IMR-90 (cell line): ENCODE data around the gene EIF1. TPM values are rescaled to one million over a fixed set of nuclear protein-coding genes. Genes with fewer than 3 reads are reported as not detected.

Experiments used
- ATAC-seq: fragments of 200-7000 bp; cut with Tn5 transposase; 2 replicates; pipeline ENCODE4 v1.9.1; 2020; ENCODE audit warnings: low read depth, mild to moderate bottlenecking, moderate library complexity
- BruUV-seq: library from RNA; stranded (reverse); fragments of 400-500 nt; replicated peaks from 2 replicates; lab custom pipeline; 2021; lab: Mats Ljungman, UMichigan
- CTCF ChIA-PET: fragments of 300-600 bp; formaldehyde crosslinking; extraction: SDS; loops from one replicate; lab custom pipeline; 2021; ENCODE audit warnings: antibody characterized with exemption; lab: Yijun Ruan, JAX
- POLR2A ChIA-PET: fragments of 300-600 bp; sonication (Branson Sonifier 250); formaldehyde crosslinking; loops from one replicate; lab custom pipeline; 2022; ENCODE audit warnings: antibody characterized with exemption; ENCODE audit not compliant: unreplicated experiment; lab: Charles Lee
- DNase-seq: peaks from one replicate; pipeline ENCODE4 v3.0.0; 2013
- H2AFZ ChIP-seq: replicated peaks from 2 replicates; pipeline ENCODE3; 2013; ENCODE audit warnings: low read length, mild to moderate bottlenecking; ENCODE audit not compliant: poor library complexity
- H2AK5ac ChIP-seq: 2 replicates; pipeline ENCODE4 v1.6.1; 2013; ENCODE audit warnings: low read depth, low read length, inconsistent platforms
- H2AK9ac ChIP-seq: replicated peaks from 2 replicates; pipeline ENCODE3; 2013; ENCODE audit warnings: mild to moderate bottlenecking, low read depth, low read length, moderate library complexity; ENCODE audit not compliant: poor library complexity
- H2BK120ac ChIP-seq: 2 replicates; pipeline ENCODE4 v1.6.1; 2013; ENCODE audit warnings: low read depth, low read length, inconsistent platforms
- H2BK15ac ChIP-seq: 3 replicates; pipeline ENCODE4 v1.6.1; 2013; ENCODE audit warnings: low read depth, low read length, inconsistent platforms
- H2BK20ac ChIP-seq: 2 replicates; pipeline ENCODE4 v1.6.1; 2013; ENCODE audit warnings: low read depth, mild to moderate bottlenecking, inconsistent platforms, low read length, moderate library complexity
- H2BK5ac ChIP-seq: 2 replicates; pipeline ENCODE4 v1.6.1; 2013; ENCODE audit warnings: mild to moderate bottlenecking, low read depth, low read length, inconsistent platforms; ENCODE audit not compliant: poor library complexity, severe bottlenecking
- H3K14ac ChIP-seq: replicated peaks from 2 replicates; pipeline ENCODE4 v1.6.1; 2013; ENCODE audit warnings: low read depth, low read length, inconsistent platforms
- H3K18ac ChIP-seq: 2 replicates; pipeline ENCODE4 v1.6.1; 2013; ENCODE audit warnings: low read depth, low read length, control low read depth
- H3K23ac ChIP-seq: 2 replicates; pipeline ENCODE4 v1.6.1; 2013; ENCODE audit warnings: low read depth, low read length, inconsistent platforms
- H3K27ac ChIP-seq: 2 replicates; pipeline ENCODE4 v1.5.1; 2013; ENCODE audit warnings: mild to moderate bottlenecking, control low read depth, low read length; ENCODE audit not compliant: insufficient read depth
- H3K27me3 ChIP-seq: 2 replicates; pipeline ENCODE4 v1.6.1; 2013; ENCODE audit warnings: low read length; ENCODE audit not compliant: control insufficient read depth, insufficient read depth
- H3K36me3 ChIP-seq: 2 replicates; pipeline ENCODE4 v1.6.1; 2013; ENCODE audit warnings: low read length, mixed read lengths; ENCODE audit not compliant: control insufficient read depth, insufficient read depth
- H3K4ac ChIP-seq: 2 replicates; pipeline ENCODE4 v1.6.1; 2013; ENCODE audit warnings: low read depth, low read length, inconsistent platforms
- H3K4me1 ChIP-seq: 2 replicates; pipeline ENCODE4 v1.6.1; 2013; ENCODE audit warnings: low read length, mixed read lengths; ENCODE audit not compliant: control insufficient read depth, insufficient read depth
- H3K4me2 ChIP-seq: 2 replicates; pipeline ENCODE4 v1.6.1; 2013; ENCODE audit warnings: low read depth, mild to moderate bottlenecking, control low read depth, low read length, moderate library complexity
- H3K4me3 ChIP-seq: 2 replicates; pipeline ENCODE4 v1.5.1; 2013; ENCODE audit warnings: low read depth, mild to moderate bottlenecking, control low read depth, low read length, moderate library complexity; ENCODE audit not compliant: insufficient read depth
- H3K56ac ChIP-seq: 2 replicates; pipeline ENCODE4 v1.6.1; 2013; ENCODE audit warnings: low read length, inconsistent platforms; ENCODE audit not compliant: insufficient read depth; ENCODE audit errors: extremely low read depth
- H3K79me1 ChIP-seq, 2 experiments: 2 replicates each; pipeline ENCODE4 v1.6.1; 2013; ENCODE audit warnings: low read length in 2 of 2, inconsistent platforms in 1 of 2, low read depth in 1 of 2
- H3K9ac ChIP-seq: 2 replicates; pipeline ENCODE4 v1.6.1; 2013; ENCODE audit warnings: low read depth, low read length, control low read depth
- H3K9me1 ChIP-seq: 2 replicates; pipeline ENCODE4 v1.6.1; 2013; ENCODE audit warnings: low read length, inconsistent platforms; ENCODE audit not compliant: insufficient read depth
- H3K9me3 ChIP-seq: 2 replicates; pipeline ENCODE4 v1.6.1; 2013; ENCODE audit warnings: low read length; ENCODE audit not compliant: control insufficient read depth, insufficient read depth
- H4K20me1 ChIP-seq: 2 replicates; pipeline ENCODE4 v1.6.1; 2013; ENCODE audit warnings: low read length, inconsistent platforms; ENCODE audit not compliant: insufficient read depth
- H4K5ac ChIP-seq: 2 replicates; pipeline ENCODE4 v1.6.1; 2013; ENCODE audit warnings: mild to moderate bottlenecking, low read depth, low read length, control low read depth
- H4K8ac ChIP-seq, 2 experiments: 2 replicates each; pipeline ENCODE4 v1.6.1; 2013; ENCODE audit warnings: low read depth in 2 of 2, low read length in 2 of 2, control low read depth in 1 of 2, inconsistent platforms in 1 of 2
- H4K91ac ChIP-seq: 2 replicates; pipeline ENCODE4 v1.6.1; 2013; ENCODE audit warnings: low read depth, low read length, inconsistent platforms; ENCODE audit not compliant: insufficient read depth
- BHLHE40 ChIP-seq: fragments of 150-350 bp; IDR thresholded peaks from 2 replicates; pipeline ENCODE4 v1.6.1; 2016; ENCODE audit warnings: mild to moderate bottlenecking, low read depth, low read length
- CEBPB ChIP-seq: IDR thresholded peaks from 2 replicates; pipeline ENCODE4 v1.6.1; 2012; ENCODE audit warnings: low read depth, low read length, improper control_type of control experiment
- CHD1 ChIP-seq: IDR thresholded peaks from 2 replicates; pipeline ENCODE4 v1.6.1; 2012; ENCODE audit warnings: low read depth, low read length, improper control_type of control experiment
- ELK1 ChIP-seq: fragments of 150-350 bp; IDR thresholded peaks from 2 replicates; pipeline ENCODE4 v1.6.1; 2016; ENCODE audit warnings: low read depth, mild to moderate bottlenecking, low read length, moderate library complexity, borderline replicate concordance
- FOS ChIP-seq: fragments of 150-350 bp; IDR thresholded peaks from 2 replicates; pipeline ENCODE4 v1.6.1; 2016; ENCODE audit warnings: low read depth, low read length
- MAFK ChIP-seq: IDR thresholded peaks from 2 replicates; pipeline ENCODE4 v1.6.1; 2012; ENCODE audit warnings: low read depth, low read length, improper control_type of control experiment
- MAZ ChIP-seq: IDR thresholded peaks from 2 replicates; pipeline ENCODE4 v1.6.1; 2012; ENCODE audit warnings: low read depth, mild to moderate bottlenecking, low read length, improper control_type of control experiment, moderate library complexity, borderline replicate concordance
- MXI1 ChIP-seq: IDR thresholded peaks from 2 replicates; pipeline ENCODE4 v1.6.1; 2012; ENCODE audit warnings: low read depth, mild to moderate bottlenecking, low read length, moderate library complexity, borderline replicate concordance
- NFE2L2 ChIP-seq: fragments of 150-350 bp; IDR thresholded peaks from 2 replicates; pipeline ENCODE4 v1.6.1; 2016; ENCODE audit warnings: low read depth, mild to moderate bottlenecking, low read length
- RAD21 ChIP-seq: IDR thresholded peaks from 2 replicates; pipeline ENCODE4 v1.6.1; 2012; ENCODE audit warnings: low read length, improper control_type of control experiment
- SMC3 ChIP-seq: fragments of 150-350 bp; IDR thresholded peaks from 2 replicates; pipeline ENCODE4 v1.6.1; 2016; ENCODE audit warnings: low read depth, mild to moderate bottlenecking, antibody characterized with exemption, low read length, moderate library complexity
- USF2 ChIP-seq: fragments of 150-350 bp; IDR thresholded peaks from 2 replicates; pipeline ENCODE4 v1.6.1; 2017; ENCODE audit warnings: mild to moderate bottlenecking, antibody characterized with exemption, low read length, low read depth
- WGBS, 2 experiments: methylation state at CpG; one replicate each; pipeline versions ENCODE4 v1.1.5 to v1.1.7; 2013; ENCODE audit warnings: missing lambda C conversion rate in 2 of 2; ENCODE audit not compliant: insufficient read length in 1 of 2; ENCODE audit errors: extremely low coverage in 2 of 2; 5-methylcytosine and 5-hydroxymethylcytosine counted together
- dilution Hi-C: fragments of 300-500 bp; cut with HindIII; formaldehyde crosslinking; loops from one replicate; pipeline ENCODE4 v1.14.3; 2018; ENCODE audit warnings: low sequenced_read_pairs; ENCODE audit not compliant: unreplicated experiment
- in situ Hi-C: fragments of 300-500 bp; cut with MboI; formaldehyde crosslinking; loops from 3 replicates; pipeline ENCODE4 v1.14.3; 2019; ENCODE audit warnings: low sequenced_read_pairs, inconsistent platforms, mixed read lengths
- intact Hi-C: fragments of 100-400 bp; cut with micrococcal nuclease; formaldehyde crosslinking; loops from 2 replicates; pipeline ENCODE4 v1.10.0; 2022
- polyA plus RNA-seq, 3 experiments: library from polyadenylated mRNA; depleted of rRNA; stranded (reverse); fragments of >200 nt; gene quantifications; 2 replicates each; pipeline ENCODE4 v1.2.3, GENCODE V29; 2012; ENCODE audit warnings: low replicate concordance in 1 of 3
- total RNA-seq: library from RNA; depleted of rRNA; stranded (reverse); fragments of >200 nt; gene quantifications from 2 replicates; pipeline ENCODE4 v1.2.3, GENCODE V29; 2012

The EIF1 gene
- total and polyA plus RNA-seq, 2 of the 4 experiments (the other 2 are of a cell fraction): 89.4 to 381 TPM

- Histone ChIP-seq H2BK15ac (peak overlapping the region; percentile 47; the same call in 1 of the 3 replicates), H2AK5ac (0 out of 2 replicates have a peak overlapping the region, but pooled peaks have one; percentile 6), H3K36me3 (no peaks in the 10 kb centered on the region), H4K20me1 (no peaks in the 10 kb centered on the region), H3K4me1 (peaks cover 6% of the 10 kb centered on the region), H3K9me1 (no peaks in the 10 kb centered on the region), H3K9me3 (no peaks in the 10 kb centered on the region), H3K14ac (peak overlapping the region; percentile 73; the same call in 1 of the 2 replicates), H3K23ac (no peak overlapping the region; the same call in 1 of the 2 replicates), H2BK5ac (peak overlapping the region; percentile 61), H2AFZ (peak overlapping the region; percentile 80), H4K5ac (peak overlapping the region; percentile 79), H3K4me2 (peak overlapping the region; percentile 88), H4K91ac (peak overlapping the region; percentile 10; the same call in 1 of the 2 replicates), H3K9ac (peak overlapping the region; percentile 38; the same call in 1 of the 2 replicates), H4K8ac (peak overlapping the region in 1 of 2 experiments; percentile 74; a peak in 3 of 4 replicates), H2BK20ac (peak overlapping the region; percentile 59; the same call in 1 of the 2 replicates), H3K18ac (peak overlapping the region; percentile 73), H2AK9ac (no peak overlapping the region), H2BK120ac (peak overlapping the region; percentile 51), H3K27me3 (peaks cover 12% of the 10 kb centered on the region), H3K79me1 (no peaks in the 10 kb centered on the region), H3K27ac (peak overlapping the region; percentile 47; the same call in 1 of the 2 replicates), H3K4me3 (peak overlapping the region; percentile 28; the same call in 1 of the 2 replicates), H3K56ac (no peak overlapping the region), H3K4ac (peak overlapping the region; percentile 58)
- ATAC-seq: peak; percentile 57
- BruUV-seq: no TSS peak
- intact Hi-C loops: no loop called here
- 50% methylated on average over 1 of the region's 6 CpGs; no CpG with 5 or more reads in 1 of the 2 experiments for WGBS, 2 experiments
- in situ Hi-C loops: no loop called here
- CTCF ChIA-PET: interaction anchor here (1.0 to 1.3 kb wide), 3 partner anchors 9 to 13 kb away, joined by 3 to 5 read pairs (median 4); partner anchors contain the start of gene EIF1
- dilution Hi-C loops: no loop called here
- TF ChIP-seq BHLHE40 (no peak), NFE2L2 (no peak), MAFK (no peak), CHD1 (no peak), ELK1 (no peak), CEBPB (no peak), MXI1 (no peak), FOS (no peak), RAD21 (no peak), MAZ (no peak), USF2 (no peak), SMC3 (no peak)
- POLR2A ChIA-PET: interaction anchor here (0.6 to 1.7 kb wide), 2 partner anchors 10 to 860 kb away, joined by 3 to 9 read pairs; partner anchors contain the start of gene EIF1
- peak; percentile 28 for DNase-seq
Measured at GRCh38 chr17:41678907-41679739, 9.6 kb upstream of the EIF1 start.
